Measurements from ENCODE around the gene COL28A1.

The COL28A1 gene

DNA sequence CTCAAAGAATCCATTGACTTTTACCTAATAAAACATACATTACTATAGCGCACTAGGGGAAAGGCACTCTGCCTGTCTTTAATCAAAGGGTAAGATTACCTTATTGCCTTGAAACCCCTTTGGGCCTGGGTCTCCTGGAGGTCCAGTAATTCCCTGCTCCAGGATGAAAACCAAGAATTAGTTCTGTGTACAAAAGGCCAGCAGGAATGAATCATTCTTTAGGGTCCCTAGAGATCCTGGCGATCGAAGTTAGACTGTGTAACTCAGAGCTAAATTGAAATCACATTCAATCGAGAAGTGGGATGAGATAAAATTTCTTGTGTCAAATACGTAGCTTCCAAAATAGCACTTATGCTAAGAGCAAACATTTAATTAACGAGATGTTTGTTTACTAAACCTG, 29.8 kb downstream of the COL28A1 start:
- no peak for TF ChIP-seq ZNF521 (tag by site-specific recombination; IDR thresholded peaks at IDR 0.05)
- no peak for TF ChIP-seq ZNF140 (tag by site-specific recombination; IDR thresholded peaks at IDR 0.05)
- TF ChIP-seq ZIC2 (tag by site-specific recombination; IDR thresholded peaks at IDR 0.05) = no peak
- TF ChIP-seq, protein P1, sequence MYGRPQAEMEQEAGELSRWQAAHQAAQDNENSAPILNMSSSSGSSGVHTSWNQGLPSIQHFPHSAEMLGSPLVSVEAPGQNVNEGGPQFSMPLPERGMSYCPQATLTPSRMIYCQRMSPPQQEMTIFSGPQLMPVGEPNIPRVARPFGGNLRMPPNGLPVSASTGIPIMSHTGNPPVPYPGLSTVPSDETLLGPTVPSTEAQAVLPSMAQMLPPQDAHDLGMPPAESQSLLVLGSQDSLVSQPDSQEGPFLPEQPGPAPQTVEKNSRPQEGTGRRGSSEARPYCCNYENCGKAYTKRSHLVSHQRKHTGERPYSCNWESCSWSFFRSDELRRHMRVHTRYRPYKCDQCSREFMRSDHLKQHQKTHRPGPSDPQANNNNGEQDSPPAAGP (tag by site-specific recombination; IDR thresholded peaks at IDR 0.05) = no peak
- no peak for TF ChIP-seq BCL11A (tag by site-specific recombination; IDR thresholded peaks at IDR 0.05; ENCODE audit: low read depth)
- TF ChIP-seq, protein P2, sequence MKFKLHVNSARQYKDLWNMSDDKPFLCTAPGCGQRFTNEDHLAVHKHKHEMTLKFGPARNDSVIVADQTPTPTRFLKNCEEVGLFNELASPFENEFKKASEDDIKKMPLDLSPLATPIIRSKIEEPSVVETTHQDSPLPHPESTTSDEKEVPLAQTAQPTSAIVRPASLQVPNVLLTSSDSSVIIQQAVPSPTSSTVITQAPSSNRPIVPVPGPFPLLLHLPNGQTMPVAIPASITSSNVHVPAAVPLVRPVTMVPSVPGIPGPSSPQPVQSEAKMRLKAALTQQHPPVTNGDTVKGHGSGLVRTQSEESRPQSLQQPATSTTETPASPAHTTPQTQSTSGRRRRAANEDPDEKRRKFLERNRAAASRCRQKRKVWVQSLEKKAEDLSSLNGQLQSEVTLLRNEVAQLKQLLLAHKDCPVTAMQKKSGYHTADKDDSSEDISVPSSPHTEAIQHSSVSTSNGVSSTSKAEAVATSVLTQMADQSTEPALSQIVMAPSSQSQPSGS (tag by site-specific recombination; IDR thresholded peaks at IDR 0.05; ENCODE audit: low read depth) = no peak
- TF ChIP-seq, protein P3, sequence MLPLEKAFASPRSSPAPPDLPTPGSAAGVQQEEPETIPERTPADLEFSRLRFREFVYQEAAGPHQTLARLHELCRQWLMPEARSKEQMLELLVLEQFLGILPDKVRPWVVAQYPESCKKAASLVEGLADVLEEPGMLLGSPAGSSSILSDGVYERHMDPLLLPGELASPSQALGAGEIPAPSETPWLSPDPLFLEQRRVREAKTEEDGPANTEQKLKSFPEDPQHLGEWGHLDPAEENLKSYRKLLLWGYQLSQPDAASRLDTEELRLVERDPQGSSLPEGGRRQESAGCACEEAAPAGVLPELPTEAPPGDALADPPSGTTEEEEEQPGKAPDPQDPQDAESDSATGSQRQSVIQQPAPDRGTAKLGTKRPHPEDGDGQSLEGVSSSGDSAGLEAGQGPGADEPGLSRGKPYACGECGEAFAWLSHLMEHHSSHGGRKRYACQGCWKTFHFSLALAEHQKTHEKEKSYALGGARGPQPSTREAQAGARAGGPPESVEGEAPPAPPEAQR (tag by site-specific recombination; IDR thresholded peaks at IDR 0.05) = no peak
- TF ChIP-seq, protein P4, sequence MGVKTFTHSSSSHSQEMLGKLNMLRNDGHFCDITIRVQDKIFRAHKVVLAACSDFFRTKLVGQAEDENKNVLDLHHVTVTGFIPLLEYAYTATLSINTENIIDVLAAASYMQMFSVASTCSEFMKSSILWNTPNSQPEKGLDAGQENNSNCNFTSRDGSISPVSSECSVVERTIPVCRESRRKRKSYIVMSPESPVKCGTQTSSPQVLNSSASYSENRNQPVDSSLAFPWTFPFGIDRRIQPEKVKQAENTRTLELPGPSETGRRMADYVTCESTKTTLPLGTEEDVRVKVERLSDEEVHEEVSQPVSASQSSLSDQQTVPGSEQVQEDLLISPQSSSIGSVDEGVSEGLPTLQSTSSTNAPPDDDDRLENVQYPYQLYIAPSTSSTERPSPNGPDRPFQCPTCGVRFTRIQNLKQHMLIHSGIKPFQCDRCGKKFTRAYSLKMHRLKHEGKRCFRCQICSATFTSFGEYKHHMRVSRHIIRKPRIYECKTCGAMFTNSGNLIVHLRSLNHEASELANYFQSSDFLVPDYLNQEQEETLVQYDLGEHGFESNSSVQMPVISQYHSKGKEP (tag by site-specific recombination; IDR thresholded peaks at IDR 0.05) = no peak
- TF ChIP-seq ZNF585B (tag by site-specific recombination; IDR thresholded peaks at IDR 0.05) = no peak
- TF ChIP-seq, protein P5, sequence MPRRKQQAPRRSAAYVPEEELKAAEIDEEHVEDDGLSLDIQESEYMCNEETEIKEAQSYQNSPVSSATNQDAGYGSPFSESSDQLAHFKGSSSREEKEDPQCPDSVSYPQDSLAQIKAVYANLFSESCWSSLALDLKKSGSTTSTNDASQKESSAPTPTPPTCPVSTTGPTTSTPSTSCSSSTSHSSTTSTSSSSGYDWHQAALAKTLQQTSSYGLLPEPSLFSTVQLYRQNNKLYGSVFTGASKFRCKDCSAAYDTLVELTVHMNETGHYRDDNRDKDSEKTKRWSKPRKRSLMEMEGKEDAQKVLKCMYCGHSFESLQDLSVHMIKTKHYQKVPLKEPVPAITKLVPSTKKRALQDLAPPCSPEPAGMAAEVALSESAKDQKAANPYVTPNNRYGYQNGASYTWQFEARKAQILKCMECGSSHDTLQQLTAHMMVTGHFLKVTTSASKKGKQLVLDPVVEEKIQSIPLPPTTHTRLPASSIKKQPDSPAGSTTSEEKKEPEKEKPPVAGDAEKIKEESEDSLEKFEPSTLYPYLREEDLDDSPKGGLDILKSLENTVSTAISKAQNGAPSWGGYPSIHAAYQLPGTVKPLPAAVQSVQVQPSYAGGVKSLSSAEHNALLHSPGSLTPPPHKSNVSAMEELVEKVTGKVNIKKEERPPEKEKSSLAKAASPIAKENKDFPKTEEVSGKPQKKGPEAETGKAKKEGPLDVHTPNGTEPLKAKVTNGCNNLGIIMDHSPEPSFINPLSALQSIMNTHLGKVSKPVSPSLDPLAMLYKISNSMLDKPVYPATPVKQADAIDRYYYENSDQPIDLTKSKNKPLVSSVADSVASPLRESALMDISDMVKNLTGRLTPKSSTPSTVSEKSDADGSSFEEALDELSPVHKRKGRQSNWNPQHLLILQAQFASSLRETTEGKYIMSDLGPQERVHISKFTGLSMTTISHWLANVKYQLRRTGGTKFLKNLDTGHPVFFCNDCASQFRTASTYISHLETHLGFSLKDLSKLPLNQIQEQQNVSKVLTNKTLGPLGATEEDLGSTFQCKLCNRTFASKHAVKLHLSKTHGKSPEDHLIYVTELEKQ (tag by site-specific recombination; IDR thresholded peaks at IDR 0.05; ENCODE audit: borderline replicate concordance) = no peak
- TF ChIP-seq YY1 (tag by site-specific recombination; IDR thresholded peaks at IDR 0.05) = no peak
- TF ChIP-seq ZNF175 (tag by site-specific recombination; IDR thresholded peaks at IDR 0.05) = no peak
- no peak for TF ChIP-seq ZNF529 (tag by site-specific recombination; IDR thresholded peaks at IDR 0.05; ENCODE audit: insufficient replicate concordance)
- Histone ChIP-seq H3K4me3 (ENCODE audit: low read depth, low read length) (no peak overlapping the region), H3K9me3 (ENCODE audit: control insufficient read depth, insufficient read depth, low read depth, low read length) (no peaks in the 10 kb centered on the region), H3K36me3 (ENCODE audit: control insufficient read depth in 2 of 2, insufficient read depth in 1 of 2, low read length in 2 of 2) (no peaks in the 10 kb centered on the region), H3K27ac (ENCODE audit: extremely low read depth, low read depth, low read length) (no peak overlapping the region), H3K4me1 (ENCODE audit: control insufficient read depth, insufficient read depth, low read length) (no peaks in the 10 kb centered on the region; the same call in 1 of the 2 replicates)
- POLR2A ChIA-PET = no interaction called here
- CTCF ChIA-PET = no interaction called here

DNA sequence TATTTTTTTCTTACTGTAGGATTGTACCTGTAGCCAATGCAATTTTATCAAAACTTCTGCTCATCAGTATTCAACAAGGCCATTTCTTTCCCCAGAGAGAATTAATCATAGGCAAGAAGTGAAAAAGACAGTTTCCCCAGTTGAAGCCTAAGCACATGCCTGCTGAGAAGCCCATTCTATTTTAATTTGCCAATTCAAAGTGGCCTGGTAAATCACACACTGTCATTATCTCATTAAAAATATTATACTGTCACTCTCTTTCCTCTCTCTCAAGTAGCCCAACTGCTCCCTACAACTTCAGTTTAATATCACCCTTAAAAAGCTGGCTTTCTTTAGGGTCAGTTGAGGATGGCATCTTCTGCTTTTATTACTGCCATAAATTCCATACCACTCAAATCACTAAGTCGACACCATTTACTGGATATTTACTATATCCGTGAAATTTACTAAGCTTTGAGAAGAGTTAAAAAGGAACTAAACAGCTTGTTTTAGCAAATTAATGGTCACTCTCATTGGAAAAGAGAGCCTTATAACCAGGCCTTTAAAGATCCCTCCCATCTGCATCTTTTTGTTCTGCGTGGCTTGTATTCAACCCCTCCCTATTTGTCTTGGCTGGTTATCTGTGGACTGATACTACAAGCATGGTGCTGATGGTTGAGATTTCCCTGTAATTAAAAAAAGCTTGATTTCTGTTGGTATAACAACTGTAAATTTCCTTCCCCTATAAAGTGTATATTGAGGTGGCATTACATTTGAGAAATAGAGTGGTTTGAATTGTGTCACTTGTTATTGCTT, 30.6 kb downstream of the COL28A1 start:
- Histone ChIP-seq H3K27ac (ENCODE audit: extremely low read depth, low read depth, low read length) (no peak overlapping the region), H3K36me3 (ENCODE audit: control insufficient read depth in 2 of 2, insufficient read depth in 1 of 2, low read length in 2 of 2) (no peaks in the 10 kb centered on the region), H3K4me3 (ENCODE audit: low read depth, low read length) (no peak overlapping the region), H3K4me1 (ENCODE audit: control insufficient read depth, insufficient read depth, low read length) (no peaks in the 10 kb centered on the region; the same call in 1 of the 2 replicates), H3K9me3 (ENCODE audit: control insufficient read depth, insufficient read depth, low read depth, low read length) (no peaks in the 10 kb centered on the region)
- CTCF ChIA-PET = interaction anchor here (0.6 kb wide), 1 partner anchor 10 kb away, joined by 4 read pairs; no protein-coding TSS in a partner anchor
- POLR2A ChIA-PET = no interaction called here
- TF ChIP-seq ZNF248 (tag by site-specific recombination; IDR thresholded peaks at IDR 0.05) (no peak), SP2 (tag by site-specific recombination; IDR thresholded peaks at IDR 0.05) (no peak), ZNF623 (tag by site-specific recombination; IDR thresholded peaks at IDR 0.05) (no peak), ZNF335 (tag by site-specific recombination; conservative IDR thresholded peaks at IDR 0.05) (peak; percentile 57), ZNF610 (tag by site-specific recombination; IDR thresholded peaks at IDR 0.05; ENCODE audit: borderline replicate concordance) (no peak), ZNF19 (tag by site-specific recombination; IDR thresholded peaks at IDR 0.05; ENCODE audit: low read depth) (no peak), ZBTB7A (tag by site-specific recombination; IDR thresholded peaks at IDR 0.05; ENCODE audit: low read depth) (no peak), ZNF707 (tag by site-specific recombination; IDR thresholded peaks at IDR 0.05) (no peak), ZSCAN16 (tag by site-specific recombination; IDR thresholded peaks at IDR 0.05) (no peak), GLIS2 (tag by site-specific recombination; IDR thresholded peaks at IDR 0.05) (no peak), ZNF600 (tag by site-specific recombination; IDR thresholded peaks at IDR 0.05) (0 out of 2 replicates have a peak, but pooled peaks have one; percentile 17)
